ENCODE results near the gene LRP8.
"Not testable (repeated sequence)": the region's sequence is repeated elsewhere in the genome, so short reads cannot be mapped to it uniquely, and the experiment has no call there.

Gene LRP8

GRCh38 chr1:53303243-53303642, 24.6 kb downstream of the LRP8 start:
- DNase-seq, result no peak

GRCh38 chr1:53299233-53299632, 28.6 kb downstream of the LRP8 start:
- DNase-seq, result no peak

- no peak for DNase-seq
Observed at GRCh38 chr1:53298045-53298637, 29.7 kb downstream of the LRP8 start.

GRCh38 chr1:53297195-53297594, 30.7 kb downstream of the LRP8 start:
- DNase-seq, result no peak

- peak; percentile 5 for DNase-seq
Observed at GRCh38 chr1:53296117-53296749, 31.6 kb downstream of the LRP8 start.

GRCh38 chr1:53295726-53296116, 32.1 kb downstream of the LRP8 start:
- DNase-seq, result no peak

GRCh38 chr1:53295295-53295694, 32.6 kb downstream of the LRP8 start:
- no peak for DNase-seq

GRCh38 chr1:53294567-53294966, 33.3 kb downstream of the LRP8 start:
- DNase-seq, result peak; percentile 9

GRCh38 chr1:53294061-53294460, 33.8 kb downstream of the LRP8 start:
- no peak for DNase-seq

GRCh38 chr1:53293123-53293522, 34.7 kb downstream of the LRP8 start:
- no peak for DNase-seq

GRCh38 chr1:53292690-53293089, 35.2 kb downstream of the LRP8 start:
- DNase-seq, result no peak

GRCh38 chr1:53291574-53291973, 36.3 kb downstream of the LRP8 start:
- no peak for DNase-seq

GRCh38 chr1:53288790-53289429, 39.0 kb downstream of the LRP8 start:
- DNase-seq, result no peak

GRCh38 chr1:53288002-53288789, 39.7 kb downstream of the LRP8 start:
- DNase-seq, result no peak

- no peak for DNase-seq
Observed at GRCh38 chr1:53286955-53287354, 40.9 kb downstream of the LRP8 start.

- no peak for DNase-seq
Observed at GRCh38 chr1:53285969-53286760, 41.7 kb downstream of the LRP8 start.

GRCh38 chr1:53285546-53285945, 42.3 kb downstream of the LRP8 start:
- no peak for DNase-seq

GRCh38 chr1:53284224-53285020, 43.4 kb downstream of the LRP8 start:
- DNase-seq, result no peak

- DNase-seq, result not testable (repeated sequence)
Observed at GRCh38 chr1:53283156-53283555, 44.7 kb downstream of the LRP8 start.

GRCh38 chr1:53281133-53281532, 46.7 kb downstream of the LRP8 start:
- DNase-seq, result no peak

GRCh38 chr1:53280496-53280895, 47.4 kb downstream of the LRP8 start:
- no peak for DNase-seq

All from activated CD4-positive, alpha-beta T cell treated with anti-CD3 and anti-CD28 coated beads, Interleukin-2, amount 50 U/mL, for 1 hour (primary cell).